Non-pigmented ciliary epithelial cell (primary cell): ENCODE measurements around the gene SAG.

Experiments used
- DNase-seq: peaks from one replicate; pipeline ENCODE4 v3.0.0-alpha.2; 2010; ENCODE audit warnings: low read depth

The SAG gene

DNA sequence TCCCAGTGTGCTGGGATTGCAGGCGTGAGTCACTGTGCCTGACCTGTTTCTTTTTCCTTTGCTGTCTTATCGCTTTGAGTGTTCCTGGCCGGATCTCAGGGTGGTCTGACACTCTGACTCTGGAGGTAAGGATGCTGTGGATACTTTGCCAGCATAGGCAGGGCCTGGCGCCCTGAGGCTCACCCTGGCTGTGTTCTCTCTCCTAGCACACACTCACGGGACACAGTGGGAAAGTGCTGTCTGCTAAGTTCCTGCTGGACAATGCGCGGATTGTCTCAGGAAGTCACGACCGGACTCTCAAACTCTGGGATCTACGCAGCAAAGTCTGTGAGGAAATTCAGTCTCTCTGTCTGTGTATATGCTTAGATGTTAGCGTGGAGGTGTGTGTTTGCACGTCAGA lies 18.0 kb upstream of the SAG start:
- no peak for DNase-seq

DNA sequence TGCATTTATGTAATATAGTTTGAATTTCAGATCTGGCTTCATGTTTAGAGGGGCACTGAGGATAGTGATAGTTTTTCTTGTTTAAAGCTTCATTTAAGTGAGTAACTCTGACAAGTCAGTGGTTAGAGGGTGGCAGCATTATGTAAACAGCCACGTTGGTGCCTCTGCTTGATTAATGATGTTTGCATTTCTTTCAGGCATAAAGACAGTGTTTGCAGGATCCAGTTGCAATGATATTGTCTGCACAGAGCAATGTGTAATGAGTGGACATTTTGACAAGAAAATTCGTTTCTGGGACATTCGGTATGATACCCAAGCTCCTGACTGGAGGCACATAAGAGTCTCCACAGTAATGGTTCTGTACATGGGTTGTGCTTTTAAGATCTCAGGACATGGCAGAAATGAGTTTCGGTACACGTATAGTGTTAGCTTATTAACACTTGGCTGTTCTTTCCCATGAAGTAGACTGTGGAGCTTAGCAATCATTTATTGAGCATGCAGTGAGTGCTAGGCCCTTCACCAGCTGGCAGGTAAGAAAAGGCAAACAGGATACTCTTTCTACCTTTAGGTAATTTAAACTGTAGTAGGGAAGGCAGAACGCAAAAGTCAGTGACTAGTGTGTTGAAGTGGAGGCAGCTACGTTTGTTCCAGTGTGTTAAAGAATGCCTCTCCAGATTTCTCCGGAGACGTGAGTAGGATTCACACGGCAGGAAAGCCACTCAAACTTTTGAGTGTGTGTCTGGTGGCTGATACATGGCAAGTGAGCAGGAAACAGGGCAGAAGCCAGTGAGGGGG lies 17.4 kb upstream of the SAG start:
- no peak for DNase-seq

DNA sequence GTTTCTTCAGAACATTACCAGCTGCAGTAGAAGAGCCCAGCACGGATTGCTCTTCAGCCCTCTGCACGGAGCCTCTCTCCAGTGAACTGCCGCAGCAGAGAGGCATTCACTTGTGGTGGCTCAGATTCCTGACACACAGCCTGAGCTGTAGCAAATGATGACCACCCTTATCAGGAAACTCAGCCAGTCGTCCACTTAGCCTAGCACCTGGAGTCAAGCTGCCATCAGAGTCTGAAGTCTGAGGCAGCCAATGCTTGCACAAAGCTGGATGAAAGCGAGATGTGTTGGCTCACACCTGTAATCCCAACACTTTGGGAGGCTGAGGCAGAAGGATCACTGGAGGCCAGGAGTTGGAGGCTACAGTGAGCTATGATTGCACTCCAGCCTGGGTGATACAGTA lies 11.7 kb upstream of the SAG start:
- no peak for DNase-seq

DNA sequence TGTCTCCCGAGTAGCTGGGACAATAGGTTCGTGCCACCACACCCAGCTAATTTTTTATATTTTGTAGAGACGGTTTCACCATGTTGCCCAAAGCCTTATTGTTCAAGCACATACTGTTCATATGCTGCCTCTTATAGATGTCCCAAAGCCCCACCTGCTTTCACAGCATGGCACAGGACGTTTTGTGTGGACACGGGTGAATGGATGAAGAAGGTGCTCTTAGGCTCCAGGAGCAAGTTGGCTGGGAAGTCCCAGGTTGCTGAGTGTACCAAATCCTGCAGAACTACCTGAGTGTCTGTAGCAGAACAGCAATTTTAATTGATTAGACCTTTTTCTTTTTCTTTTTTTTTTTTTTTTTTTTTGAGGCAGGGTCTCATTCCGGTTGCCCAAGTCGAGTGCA lies 10.5 kb upstream of the SAG start:
- no peak for DNase-seq

DNA sequence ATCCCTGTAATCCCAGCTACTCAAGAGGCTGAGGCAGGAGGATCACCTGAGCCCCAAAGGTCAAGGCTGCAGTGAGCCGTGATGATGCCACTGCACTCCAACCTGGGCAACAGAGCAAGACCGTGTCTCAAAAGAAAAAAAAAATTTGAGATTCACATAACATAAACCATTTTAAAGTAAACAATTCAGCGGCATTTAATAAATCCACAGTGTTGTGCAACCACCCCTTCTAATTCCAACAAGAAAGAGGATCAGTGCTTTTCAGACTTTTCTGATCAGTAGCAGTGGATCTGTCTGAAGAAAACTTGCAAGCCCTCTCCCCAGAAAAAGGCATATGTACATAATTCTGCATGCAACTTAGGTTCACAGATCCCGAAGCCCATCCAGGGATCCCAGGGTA lies 7.2 kb upstream of the SAG start:
- no peak for DNase-seq

DNA sequence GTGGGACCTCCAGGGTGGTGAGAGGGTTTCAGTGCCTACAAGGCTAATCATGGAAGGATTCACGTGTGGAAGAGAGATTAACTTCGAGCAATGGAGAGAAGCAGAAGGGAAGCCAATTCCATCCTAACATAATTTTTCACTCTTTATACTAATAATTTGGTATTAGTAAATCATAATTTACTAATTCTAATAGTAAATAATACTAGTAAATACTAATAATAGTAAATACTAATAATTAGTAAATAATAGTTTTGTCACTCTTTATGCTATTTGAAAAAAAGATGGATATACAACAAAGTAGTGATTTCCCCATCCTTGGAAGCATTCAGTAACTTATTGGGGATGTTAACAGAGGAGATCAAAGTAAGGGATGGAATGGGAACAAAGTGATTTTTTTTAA lies 6.4 kb upstream of the SAG start:
- DNase-seq, result no peak

DNA sequence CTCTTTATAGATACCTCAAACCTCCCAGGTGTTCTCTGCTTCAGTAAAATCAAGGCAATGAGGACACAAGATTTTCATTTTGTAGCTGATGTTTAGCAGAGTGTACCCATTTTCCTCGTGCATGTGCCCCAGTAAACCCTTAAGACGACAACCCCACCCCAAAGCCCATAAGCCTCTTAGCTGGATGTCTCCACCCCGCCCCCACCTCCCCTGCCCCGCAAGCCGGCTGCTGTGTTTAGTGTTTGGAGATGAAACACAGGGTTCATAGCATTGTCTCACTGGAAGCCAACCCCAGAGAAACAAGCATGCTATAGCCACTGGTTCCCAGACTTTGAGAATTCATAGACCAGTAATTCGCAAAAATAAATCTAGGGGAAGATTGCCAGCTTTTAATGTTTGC lies 5.8 kb upstream of the SAG start:
- DNase-seq, result no peak

DNA sequence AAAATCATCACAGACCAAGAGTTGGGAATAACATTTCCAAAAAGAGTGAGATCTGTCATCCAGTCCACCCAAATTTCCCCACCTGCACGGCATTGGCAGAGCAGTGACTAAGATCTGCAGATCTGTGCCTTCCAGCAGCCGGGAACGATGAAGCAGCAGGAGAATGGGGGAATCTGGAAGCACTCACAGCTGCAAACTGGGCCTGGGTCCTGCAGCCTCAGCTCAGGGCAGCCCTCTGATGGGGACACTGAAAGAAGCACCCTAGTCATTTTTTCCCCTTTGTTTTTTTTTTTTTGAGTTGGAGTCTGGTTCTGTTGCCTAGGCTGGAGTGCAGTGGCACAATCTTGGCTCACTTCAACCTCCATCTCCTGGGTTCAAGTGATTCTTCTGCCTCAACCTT lies 4.4 kb upstream of the SAG start:
- no peak for DNase-seq

DNA sequence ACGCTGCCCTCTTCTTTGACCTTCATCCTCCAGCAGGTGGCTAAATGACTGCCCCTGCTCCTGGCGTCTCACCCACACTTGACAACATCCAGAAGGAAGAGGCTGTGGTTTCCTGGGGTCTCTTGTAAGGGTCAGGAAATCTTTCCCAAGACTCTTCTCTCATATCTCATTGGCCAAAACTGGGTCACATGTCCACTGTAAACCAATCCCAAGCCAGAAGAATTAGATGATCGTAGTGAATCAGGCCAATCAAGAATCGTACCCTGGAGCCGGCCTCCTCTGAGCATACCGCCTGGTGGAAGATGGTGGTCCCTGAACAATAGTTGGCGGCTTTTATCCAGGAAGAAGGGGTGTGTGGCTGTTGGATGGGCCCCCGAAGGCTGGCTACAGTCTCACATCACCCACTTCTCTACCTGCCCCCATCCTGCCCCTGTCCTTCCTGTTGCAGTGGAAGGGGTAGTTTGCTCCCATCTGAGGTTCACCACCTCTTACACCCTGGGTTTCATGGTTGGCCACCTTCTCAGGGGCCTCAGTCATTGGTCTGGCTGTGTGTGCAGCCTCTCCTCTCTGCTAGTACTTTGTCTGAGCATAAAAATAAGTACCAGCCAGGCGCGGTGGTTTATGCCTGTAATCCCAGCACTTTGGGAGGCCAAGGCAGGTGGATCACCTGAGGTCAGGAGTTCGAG lies 3.8 kb downstream of the SAG start:
- DNase-seq, result no peak

DNA sequence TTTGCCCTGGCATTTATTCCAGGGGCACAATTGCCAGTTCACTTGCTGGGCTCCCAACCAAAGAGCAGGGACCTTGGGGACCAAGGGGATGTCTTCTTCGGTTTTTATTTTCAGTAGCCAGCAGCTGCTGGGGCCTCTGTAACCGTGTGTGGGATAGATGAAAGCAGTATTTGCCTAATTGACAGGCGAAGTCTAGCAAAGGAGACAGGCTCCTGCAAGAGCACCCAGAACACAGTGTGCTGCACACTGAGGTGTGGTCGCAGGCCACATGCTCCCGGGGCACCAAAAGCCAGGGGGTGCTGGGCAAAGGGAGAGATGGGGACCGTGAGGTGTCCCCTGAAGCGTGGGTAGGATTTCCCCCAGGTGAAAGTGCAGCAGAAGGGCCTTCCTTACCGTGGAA lies 5.3 kb downstream of the SAG start:
- no peak for DNase-seq

DNA sequence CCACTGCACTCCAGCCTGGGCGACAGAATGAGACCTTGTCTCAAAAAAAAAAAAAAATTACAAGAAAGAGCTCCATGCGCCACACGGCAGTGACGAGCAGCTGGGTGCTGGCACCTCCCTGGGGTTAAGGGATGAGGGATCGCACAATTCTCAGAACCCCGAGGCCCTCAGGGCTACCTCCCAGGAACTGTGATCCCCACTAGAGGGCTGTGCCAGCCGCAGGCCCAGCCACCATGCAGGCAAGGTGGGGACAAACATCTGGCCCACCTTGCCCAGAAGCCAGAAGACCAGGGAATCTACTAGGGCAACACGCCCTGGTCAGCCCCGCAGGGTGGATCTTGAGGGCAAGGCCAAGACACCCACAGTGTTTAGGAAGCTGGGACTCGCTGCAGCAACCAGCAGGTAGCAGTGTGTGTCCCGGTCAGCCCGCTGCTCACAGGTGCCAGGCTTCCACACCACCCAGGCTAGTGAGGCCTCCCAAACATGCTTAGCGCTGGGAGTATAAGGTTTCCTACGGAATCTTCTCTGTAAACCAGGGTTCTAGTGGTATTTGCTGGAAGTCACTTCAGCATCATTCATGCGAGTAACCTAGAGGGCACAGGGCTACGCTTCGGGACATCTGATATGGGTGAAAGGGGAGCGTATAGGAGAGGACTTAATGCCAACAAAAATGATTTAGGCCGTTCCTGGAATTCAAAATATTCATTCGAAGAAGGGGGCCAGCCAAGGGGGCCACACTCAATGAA lies 6.7 kb downstream of the SAG start:
- no peak for DNase-seq

DNA sequence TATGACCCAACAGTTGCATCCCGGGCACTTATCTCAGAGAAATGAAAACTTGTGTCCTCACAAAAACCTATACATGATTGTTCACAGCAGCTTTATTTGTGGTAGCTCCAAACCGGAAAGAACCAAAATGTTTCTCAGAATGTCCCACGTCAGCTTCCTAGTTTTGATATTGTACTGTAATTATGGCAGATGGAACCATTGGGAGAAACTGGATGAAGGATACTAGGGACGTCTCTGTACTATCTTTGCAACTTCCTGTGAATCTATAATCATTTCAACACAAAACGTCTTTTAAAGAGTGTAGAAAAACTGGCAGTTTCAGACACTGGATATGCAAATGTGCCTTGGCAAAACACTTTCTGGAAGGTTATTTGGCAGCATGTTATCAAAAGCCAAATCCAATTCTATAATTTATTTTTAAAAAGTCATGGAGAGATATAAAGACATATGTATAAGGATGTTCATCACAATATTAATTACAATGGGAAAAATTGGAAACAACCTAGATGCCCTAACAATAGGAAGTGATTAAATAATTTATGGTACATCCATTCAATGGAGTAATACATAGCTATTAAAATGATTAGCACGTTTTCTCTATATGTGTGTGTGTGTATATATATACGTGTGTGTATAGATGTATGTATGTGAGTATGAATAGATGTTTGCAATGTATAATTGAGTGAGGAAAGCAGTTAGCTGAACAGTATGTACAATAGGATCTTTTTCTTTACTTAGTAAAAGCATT lies 9.8 kb downstream of the SAG start:
- DNase-seq, result no peak

DNA sequence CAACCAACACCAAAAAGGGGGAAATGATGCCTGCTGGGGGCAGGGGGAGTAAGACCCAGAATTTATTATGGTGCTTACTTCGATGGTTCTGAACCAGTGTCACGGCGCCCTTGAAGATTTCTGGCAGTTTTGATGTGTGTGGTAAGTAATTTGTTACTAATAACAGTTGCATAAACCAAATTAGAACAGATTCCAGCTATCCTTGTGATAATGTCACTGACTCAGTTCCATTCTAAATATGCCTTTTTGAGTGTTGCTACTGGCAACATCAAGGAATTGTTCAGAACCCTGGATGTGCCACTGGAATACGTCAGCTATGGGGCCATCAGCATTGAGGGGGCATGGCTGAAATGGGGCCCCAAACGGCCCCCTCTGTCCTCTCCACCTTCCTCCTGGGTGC lies 11.6 kb downstream of the SAG start:
- DNase-seq, result no peak

DNA sequence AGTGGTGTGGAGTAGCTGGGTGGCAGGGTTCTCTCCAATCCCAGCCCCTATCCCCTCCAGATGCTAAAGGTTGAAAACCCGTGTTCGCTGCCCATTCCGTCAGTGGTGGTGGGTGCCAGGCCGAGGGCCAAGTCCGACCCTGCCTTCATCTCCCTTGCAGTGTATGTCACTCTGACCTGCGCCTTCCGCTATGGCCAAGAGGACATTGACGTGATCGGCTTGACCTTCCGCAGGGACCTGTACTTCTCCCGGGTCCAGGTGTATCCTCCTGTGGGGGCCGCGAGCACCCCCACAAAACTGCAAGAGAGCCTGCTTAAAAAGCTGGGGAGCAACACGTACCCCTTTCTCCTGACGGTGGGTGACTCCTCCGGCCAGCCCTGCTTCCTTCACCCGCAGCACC lies 12.9 kb downstream of the SAG start:
- no peak for DNase-seq

DNA sequence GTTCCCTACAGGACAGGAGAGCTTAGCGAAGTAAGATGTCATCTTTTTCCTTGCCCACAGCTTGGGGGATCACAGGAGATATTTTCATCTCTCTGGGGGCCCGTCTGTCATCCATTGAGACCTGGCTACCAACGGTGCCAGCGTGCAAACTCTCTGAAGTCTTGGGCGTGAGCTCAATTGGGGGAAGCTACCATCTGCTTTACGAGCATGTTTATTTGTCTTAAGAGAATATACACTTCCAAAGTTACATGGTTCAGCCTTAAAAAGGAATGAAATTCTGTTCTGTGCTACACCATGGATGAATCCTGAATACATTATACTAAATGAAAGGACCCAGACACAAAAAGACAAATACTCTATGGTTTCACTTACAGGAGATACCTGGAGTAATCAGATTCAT lies 13.6 kb downstream of the SAG start:
- no peak for DNase-seq

DNA sequence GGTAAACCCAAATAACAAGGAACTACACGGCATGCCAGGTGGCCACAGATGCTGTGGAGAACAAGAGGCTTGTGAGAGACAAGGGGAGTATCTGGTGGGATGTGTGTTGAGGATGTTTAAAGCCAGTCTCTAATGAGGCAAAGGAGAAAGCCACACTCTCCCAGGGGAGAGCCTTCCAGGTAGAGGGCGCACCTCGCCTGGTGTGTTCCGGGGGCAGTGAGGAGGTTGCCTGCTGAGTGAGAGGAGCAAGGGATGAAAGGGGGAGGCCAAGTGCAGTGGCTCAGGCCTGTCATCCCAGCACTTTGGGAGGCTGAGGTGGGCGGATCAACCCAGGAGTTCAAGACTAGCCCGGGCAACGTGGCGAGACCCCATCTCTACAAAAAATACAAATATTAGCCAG lies 16.2 kb downstream of the SAG start:
- DNase-seq, result no peak

DNA sequence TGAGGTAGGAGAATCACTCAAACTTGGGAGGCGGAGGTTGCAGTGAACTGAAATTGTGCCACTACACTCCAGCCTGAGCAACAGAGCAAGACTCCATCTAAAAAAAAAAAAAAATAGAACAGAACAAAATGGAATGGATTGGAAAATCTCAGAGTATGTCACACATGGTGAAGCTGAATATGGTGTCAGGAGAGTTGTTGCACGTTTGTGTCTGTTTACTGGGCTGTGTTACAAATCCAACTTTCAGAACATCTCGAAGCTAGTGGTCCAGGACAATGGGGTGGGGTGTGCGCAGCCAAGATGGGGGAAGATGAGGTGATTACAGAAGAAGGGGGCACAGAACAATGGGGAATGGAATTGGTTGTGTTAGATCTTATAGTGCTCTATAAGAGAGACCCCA lies 17.6 kb downstream of the SAG start:
- no peak for DNase-seq

DNA sequence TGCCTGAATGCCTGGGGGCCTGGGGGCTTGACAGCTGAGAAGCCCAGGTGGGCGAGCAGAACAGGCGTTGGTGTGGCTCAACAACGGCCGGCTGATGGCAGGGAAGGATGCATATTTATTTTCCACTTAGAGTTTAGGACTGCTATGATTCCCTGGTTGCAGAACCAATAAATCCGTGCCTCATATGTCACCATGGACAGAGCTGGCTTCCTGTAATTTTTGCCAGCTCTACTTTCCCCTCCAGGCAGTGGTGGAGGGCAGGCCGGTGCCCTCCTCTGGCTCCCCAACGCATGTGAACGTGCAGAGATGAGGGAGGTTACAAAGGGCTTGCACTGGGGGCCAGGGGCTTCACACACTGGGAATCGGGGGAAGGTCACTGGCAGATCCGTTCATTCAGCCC lies 18.2 kb downstream of the SAG start:
- no peak for DNase-seq

DNA sequence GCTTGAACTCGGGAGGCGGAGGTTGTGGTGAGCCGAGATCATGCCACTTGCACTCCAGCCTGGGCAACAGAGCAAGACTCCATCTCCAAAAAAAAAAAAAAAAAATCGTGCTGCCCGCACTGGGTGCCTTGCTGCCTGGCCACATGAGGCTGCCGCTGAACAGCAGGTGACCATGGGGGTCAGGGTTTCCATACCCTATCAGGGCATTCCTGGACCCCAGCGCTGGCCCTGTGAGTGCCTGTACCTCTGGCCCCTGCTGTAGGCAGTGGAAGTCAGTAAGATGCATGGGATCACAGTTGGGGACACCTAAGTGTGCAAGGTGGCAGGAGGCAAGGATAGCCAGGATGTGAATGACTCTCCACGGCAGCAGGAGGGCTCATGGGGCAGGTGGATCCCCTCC lies 18.9 kb downstream of the SAG start:
- no peak for DNase-seq

DNA sequence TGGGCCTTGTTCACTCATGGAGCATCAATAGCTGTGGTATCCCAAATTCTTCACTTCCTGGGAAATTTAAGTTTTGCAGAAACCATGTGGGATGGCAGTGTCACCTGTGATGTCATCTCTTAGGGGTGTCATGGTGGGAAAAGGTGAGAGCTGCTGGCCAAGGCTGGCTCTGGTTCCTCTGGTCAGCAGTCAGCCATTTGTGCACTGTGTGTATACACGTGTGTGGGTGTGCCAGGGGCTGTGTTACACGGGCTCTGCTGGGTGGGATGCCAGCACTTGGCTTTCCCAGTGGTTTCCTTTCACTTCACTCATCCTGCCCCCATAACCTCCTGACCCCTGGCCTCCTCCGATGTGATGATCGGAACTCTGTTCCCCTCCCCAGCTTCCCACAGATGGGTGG lies 21.3 kb downstream of the SAG start:
- no peak for DNase-seq

DNA sequence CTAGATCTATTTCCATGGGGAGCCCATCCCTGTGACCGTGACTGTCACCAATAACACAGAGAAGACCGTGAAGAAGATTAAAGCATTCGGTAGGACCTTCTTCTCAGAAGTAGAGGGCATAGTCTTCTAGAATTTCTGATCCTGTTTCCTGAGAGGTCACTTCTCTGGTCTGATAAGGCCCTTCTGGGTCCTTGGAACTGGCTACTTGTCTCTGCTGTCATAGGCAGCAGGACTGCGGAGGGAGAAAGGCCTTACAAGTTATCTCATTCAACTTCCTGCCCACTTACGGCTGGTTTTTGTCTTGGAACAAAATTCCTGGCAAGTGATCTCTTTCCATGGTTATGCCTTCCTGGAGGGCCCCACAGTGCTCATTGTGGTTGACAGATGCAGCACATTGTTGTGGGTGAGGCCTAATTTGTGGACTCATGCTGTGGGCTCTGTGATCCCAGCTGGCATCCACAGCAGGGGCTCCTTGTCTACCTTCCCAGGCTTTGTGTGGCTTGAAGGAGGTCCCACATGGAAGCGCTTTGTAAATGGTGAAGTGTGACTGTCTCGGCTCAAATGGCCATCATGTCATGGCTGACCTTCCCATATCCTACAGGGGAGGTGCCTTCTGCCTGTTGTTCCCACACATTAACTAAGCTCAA lies 22.0 kb downstream of the SAG start:
- DNase-seq, result no peak

DNA sequence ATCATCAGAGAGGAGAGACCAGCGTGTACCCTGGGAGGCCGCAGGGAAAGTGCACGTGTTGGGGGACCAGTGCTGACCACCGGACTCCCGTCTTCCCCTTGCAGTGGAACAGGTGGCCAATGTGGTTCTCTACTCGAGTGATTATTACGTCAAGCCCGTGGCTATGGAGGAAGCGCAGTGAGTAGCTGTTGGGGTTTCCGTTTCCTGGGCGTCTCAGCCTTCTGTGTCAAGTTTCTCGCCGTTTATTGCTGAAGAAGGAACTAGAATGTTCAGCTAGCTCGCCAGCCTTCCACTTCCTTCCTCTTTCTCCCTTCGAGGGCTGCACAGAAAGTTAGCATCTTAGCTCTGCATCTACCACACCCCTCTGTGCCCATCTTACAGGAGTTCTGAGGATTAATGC lies 23.9 kb downstream of the SAG start:
- no peak for DNase-seq
